NCI-H2196 (cell line): ENCODE results near the gene TPK1.
"Not testable (repeated sequence)": the region's sequence is repeated elsewhere in the genome, so short reads cannot be mapped to it uniquely, and the experiment has no call there.

Experiments
- DNase-seq: peaks from one replicate; lab custom pipeline; 2025; ENCODE audit not compliant: unreplicated experiment; lab: John Stamatoyannopoulos, UW

Gene TPK1

GRCh38 chr7:144824360-144824759 lies 11.5 kb downstream of the TPK1 start:
- DNase-seq: no peak

GRCh38 chr7:144822223-144822622 lies 13.6 kb downstream of the TPK1 start:
- DNase-seq: no peak

GRCh38 chr7:144821067-144821466 lies 14.8 kb downstream of the TPK1 start:
- no peak for DNase-seq

- DNase-seq: no peak
These were observed 15.3 kb downstream of the TPK1 start for GRCh38 chr7:144820552-144820951.

DNA sequence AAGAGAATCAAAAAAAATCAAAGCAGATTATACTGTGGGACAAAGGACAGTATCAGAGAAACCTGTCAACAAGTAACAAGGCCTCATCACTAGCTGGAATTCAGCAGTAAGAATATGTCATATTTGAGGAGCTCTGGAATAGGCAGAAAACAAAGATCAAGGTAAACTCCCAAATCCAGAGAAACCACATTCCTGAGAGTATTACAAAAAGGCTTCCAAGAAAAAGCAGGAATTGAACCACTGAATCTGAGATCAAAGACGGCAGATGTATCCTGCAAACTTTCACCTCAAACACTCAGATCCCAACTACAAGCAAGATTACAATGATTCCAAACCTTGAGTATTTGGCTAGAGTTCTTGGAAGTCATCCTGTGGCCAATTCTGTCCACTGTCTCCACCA lies 16.3 kb downstream of the TPK1 start:
- no peak for DNase-seq

GRCh38 chr7:144818511-144818910 lies 17.3 kb downstream of the TPK1 start:
- DNase-seq: no peak

GRCh38 chr7:144817001-144817400 lies 18.9 kb downstream of the TPK1 start:
- no peak for DNase-seq

GRCh38 chr7:144814299-144814698 lies 21.6 kb downstream of the TPK1 start:
- DNase-seq: no peak

GRCh38 chr7:144812379-144813283 lies 23.2 kb downstream of the TPK1 start:
- no peak for DNase-seq

DNA sequence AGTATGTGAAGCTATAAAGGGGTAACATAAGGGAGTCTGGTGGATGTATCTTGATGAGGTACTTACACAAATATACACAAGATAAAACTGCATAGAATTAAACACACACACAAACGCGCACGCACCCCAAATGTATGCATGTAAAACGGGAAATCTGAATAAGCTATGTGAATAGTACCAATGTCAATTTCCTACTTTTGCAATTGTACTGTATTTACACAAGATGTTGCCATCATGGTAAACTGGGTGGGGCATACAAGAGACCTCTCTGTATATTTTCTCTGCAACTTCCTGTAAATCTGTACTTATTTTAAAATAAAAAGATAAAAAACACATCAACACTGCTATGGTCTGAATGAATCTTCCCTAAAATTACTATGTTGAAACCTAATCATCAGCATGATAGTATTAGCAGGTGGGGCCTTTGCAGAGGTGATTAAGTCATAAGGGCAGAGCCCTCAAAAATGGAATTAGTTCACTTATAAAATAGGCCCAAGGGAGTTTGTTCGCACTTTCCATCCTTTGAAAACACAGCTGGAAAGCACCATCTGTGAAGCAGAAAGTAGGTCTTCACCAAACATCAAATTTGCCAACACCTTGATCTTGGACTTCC lies 30.1 kb downstream of the TPK1 start:
- no peak for DNase-seq

DNA sequence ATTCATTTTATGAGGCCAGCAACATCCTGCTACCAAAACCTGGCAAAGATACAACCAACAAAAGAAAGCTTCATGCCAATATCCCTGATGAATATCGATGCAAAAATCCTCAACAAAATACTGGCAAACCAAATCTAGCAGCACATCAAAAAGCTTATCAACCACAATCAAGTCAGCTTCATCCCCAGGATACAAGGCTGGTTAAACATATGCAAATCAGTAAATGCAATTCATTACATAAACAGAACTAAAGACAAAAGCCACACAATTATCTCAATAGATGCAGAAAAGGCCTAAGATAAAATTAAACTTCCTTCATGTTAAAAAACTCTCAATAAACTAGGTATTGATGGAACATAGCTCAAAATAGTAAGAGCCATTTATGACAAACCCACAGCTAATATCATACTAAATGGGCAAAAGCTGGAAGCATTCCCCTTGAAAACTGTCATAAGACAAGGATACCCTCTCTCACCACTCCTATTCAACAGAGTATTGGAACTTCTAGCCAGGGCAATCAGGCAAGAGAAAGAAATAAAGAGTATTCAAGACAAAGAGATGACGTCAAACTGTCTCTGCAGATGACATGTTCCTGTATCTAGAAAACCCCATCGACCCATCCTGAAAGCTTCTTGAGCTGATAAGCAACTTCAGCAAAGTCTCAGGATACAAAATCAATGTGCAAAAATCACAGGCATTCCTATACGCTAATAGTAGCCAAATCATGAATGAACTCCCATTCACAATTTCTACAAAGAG lies 35.0 kb downstream of the TPK1 start:
- not testable (repeated sequence) for DNase-seq

GRCh38 chr7:144796919-144797318 lies 38.9 kb downstream of the TPK1 start:
- DNase-seq: no peak

DNA sequence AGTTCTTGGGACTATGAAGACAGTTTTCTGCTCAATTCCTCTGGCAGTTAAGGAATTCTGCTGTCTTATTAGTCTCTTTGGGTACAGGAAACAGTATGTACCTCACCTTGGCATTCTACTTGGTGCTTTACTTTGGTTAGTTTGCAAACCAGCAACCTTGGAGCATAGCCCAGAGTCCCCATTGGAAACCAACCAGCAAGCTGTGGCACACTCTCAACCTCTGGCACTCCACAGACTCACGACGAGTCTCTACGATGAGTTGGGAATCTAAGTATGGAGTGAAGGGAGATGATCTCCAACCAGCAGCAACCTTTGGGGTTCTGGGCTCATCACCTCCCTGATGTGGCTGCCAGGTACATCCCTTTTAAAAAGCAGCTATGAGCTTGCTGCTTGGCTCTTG lies 43.8 kb downstream of the TPK1 start:
- DNase-seq: no peak

DNA sequence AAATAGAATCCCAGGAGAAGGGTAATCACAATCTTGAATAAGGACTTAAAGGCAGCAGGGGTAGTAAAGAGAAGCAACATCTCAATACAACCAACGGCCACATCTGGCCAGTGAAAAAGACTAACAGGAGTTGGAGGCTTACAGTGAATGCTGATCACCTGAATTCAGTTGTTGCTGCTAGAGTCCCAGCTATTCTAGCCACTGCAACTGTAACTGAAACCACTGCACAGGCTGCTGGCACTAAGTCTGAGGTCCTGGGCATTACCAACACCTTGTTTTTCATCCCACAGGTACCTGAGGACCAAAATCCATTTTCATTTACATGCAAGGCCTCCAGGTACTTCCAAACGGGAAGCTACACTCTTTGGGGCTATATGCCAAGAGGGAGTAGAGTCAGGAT lies 44.4 kb downstream of the TPK1 start:
- DNase-seq: no peak

GRCh38 chr7:144787127-144787526 lies 48.7 kb downstream of the TPK1 start:
- no peak for DNase-seq

DNA sequence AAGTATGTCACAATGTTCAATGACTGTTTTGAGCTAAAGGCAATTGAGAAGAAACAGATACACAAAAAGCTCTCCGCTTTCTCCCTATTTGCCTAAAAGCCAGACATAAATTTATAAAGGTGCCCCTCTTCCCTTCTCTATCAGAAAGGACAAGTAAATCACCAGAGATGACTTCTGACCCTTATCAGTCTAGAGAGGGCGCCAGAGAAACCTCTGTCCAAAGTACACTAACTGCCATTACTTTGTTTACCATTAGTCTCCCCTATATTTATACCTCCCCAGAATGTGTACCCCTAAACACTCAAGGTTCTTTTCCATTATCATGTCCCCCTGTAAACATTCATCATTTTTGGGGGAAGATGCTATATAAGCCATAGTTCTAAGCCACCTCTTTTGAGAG lies 49.3 kb downstream of the TPK1 start:
- no peak for DNase-seq

GRCh38 chr7:144786079-144786478 lies 49.8 kb downstream of the TPK1 start:
- no peak for DNase-seq

DNA sequence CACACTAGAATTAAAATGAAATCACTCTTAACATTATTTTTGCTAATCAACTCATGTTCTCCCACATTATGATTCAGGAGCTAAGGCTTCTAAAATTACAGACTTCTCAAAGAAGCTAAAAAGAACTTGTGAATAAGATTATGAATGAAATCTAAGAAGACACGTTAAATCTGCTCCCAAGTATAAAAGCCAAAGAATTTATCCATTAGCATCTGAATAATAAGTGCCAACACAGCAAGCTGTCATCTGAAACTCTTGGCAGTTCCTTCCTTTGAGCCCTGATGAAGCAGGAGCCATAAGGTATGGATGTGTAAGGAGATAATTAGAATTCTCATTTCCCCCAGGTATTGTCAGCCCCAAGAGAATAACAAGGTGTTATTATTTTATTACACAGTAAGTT lies 50.3 kb downstream of the TPK1 start:
- DNase-seq: no peak

DNA sequence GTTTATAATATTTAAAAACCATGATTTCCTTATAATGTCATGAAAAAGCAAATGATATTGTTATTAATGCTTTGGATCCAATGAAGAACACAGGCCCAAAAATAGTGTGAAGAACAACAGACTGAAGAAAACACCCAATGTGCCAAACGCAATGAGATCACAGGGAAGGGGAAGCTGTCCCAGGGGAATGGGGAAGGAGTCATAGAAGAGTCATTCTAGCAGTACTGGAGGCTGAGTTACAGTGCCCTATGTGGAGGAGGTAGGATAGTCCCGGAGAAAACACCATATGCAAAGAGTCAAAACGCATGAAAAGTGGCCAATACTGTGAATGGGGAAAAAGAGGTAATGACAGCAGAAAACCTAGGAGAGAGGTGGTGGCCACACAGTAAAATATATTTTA lies 50.9 kb downstream of the TPK1 start:
- no peak for DNase-seq

DNA sequence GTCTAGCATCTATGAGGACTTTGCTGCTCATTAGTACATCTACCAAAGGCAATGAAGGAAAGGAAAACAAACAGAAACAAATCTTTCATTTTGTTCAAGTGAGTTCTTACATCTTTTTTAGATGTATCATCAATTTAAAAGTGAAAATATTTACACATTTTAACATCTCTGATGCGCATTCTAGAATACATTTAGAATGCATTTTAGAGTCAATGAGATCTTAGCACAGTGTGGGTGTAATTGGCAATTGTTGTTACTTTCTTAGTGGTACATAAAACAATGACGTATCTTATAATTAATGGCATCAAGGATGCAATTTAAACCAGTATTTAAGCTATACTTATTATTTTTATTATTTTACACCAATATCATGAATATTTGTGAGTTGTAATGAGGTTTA lies 51.4 kb downstream of the TPK1 start:
- no peak for DNase-seq

DNA sequence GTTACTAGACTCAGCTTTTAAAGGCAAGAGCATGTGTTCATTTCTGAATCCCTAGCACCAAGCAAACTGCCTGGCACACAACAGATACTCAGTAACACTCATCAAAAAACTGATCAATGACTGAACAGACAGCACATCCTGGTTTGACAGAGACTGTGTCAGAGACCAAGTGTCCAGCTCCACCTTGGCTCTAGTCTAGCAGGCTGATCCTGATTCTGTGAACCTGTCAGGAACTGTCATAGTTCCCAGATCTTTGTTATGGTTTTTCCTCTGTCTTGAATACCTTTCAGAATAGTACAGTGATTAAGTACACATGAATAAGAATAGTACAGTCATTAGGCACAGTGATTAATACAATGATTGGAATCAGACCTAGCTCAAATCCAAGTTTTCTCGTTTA lies 53.0 kb downstream of the TPK1 start:
- DNase-seq: no peak

DNA sequence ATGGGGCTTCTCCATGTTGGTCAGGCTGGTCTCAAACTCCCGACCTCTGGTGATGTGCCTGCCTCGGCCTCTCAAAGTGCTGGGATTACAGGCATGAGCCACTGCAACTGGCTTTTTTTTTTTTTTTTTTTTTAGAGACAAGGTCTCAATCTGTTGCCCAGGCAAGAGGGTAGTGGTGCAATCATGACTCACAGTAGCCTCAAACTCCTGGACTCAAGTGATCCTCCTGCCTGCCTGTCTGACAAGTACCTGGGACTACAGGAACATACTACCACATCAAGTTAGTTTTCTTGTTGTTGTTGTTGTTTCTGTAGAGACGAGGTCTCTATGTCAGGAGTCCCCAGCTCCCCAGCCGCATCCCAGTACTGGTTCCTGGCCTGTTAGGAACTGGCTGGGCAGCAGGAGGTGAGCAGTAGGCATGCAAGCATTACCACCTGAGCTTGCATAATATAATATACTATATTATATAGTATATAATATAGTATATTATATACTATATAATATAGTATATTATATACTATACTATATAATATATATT lies 55.7 kb downstream of the TPK1 start:
- no peak for DNase-seq
